ENCODE measurements around the gene SNX5. TPM values are rescaled to one million over a fixed set of nuclear protein-coding genes. Genes with fewer than 3 reads are reported as not detected.

SNX5 gene
- total RNA-seq, 1 donor, result 114 TPM

- DNase-seq (ENCODE audit: low read depth), result no peak
- H3K4me3 ChIP-seq (ENCODE audit: low read depth, low read length), result no peak overlapping the region
- TF ChIP-seq CTCF (IDR thresholded peaks at IDR 0.05; ENCODE audit: insufficient read depth, low read depth, low read length), result no peak
These were observed 20.2 kb downstream of the SNX5 start for GRCh38 chr20:17948442-17948841.

GRCh38 chr20:17947474-17947815, 21.1 kb downstream of the SNX5 start:
- H3K4me3 ChIP-seq (ENCODE audit: low read depth, low read length), result no peak overlapping the region
- TF ChIP-seq CTCF (IDR thresholded peaks at IDR 0.05; ENCODE audit: insufficient read depth, low read depth, low read length), result no peak
- no peak for DNase-seq (ENCODE audit: low read depth)

DNA sequence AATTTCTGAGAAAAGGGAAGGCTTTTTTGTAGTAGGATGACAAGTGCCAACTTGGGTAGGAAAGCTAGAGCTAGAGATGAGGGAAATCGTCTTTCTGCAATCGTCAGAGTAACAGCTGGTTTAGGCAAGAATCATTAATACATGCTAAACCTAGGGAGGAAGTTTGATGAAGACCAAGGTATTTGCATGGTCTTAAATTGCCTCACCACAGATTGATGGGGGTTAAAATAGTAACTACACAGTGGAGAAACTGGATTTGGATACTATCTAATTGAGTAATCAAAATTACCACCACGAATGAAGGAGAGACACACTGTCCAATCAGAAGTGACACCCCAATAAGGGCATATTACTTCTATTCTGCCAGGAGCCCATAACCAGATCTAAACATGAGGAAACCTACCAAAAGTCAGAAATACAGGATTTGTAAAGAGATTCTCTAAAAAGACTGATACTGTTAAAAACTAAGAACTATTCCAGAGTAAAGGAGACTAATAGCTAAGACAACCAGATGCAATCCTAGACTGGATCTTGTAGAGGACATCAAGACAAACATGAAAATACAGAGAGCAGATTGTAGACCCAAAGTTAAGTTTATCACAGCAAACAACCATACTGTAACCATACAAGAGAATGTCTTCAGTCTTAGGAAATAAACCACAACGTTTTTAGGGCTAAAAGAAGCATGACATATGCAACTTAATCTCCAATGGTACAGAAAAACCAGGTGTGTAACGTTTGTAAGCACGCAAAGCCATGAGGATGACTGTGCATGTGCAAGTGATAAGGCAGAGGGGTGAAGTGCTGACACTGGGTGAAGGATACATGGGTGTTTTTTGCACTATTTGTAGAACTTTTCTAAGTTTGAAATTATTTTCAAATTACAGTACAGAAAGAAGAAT, 21.8 kb downstream of the SNX5 start:
- DNase-seq (ENCODE audit: low read depth), result no peak
- TF ChIP-seq CTCF (IDR thresholded peaks at IDR 0.05; ENCODE audit: insufficient read depth, low read depth, low read length), result no peak
- no peak overlapping the region for H3K4me3 ChIP-seq (ENCODE audit: low read depth, low read length)

GRCh38 chr20:17946040-17946439, 22.6 kb downstream of the SNX5 start:
- TF ChIP-seq CTCF (IDR thresholded peaks at IDR 0.05; ENCODE audit: insufficient read depth, low read depth, low read length), result no peak
- H3K4me3 ChIP-seq (ENCODE audit: low read depth, low read length), result no peak overlapping the region

GRCh38 chr20:17944854-17945474, 23.6 kb downstream of the SNX5 start:
- H3K4me3 ChIP-seq (ENCODE audit: low read depth, low read length), result no peak overlapping the region
- DNase-seq (ENCODE audit: low read depth), result no peak
- no peak for TF ChIP-seq CTCF (IDR thresholded peaks at IDR 0.05; ENCODE audit: insufficient read depth, low read depth, low read length)

More at GRCh38 chr20:17946040-17946439, 22.6 kb downstream of the SNX5 start:
- no peak for DNase-seq (ENCODE audit: low read depth)

GRCh38 chr20:17943343-17943742, 25.3 kb downstream of the SNX5 start:
- H3K4me3 ChIP-seq (ENCODE audit: low read depth, low read length), result no peak overlapping the region
- TF ChIP-seq CTCF (IDR thresholded peaks at IDR 0.05; ENCODE audit: insufficient read depth, low read depth, low read length), result no peak
- no peak for DNase-seq (ENCODE audit: low read depth)

Data from fibroblast of villous mesenchyme (primary cell).